Mesodermal cell (in vitro differentiated cells): ENCODE data around the gene TNFSF12.

Experiments used
- H3K27ac ChIP-seq: 2 replicates; pipeline ENCODE4 v1.7.0; 2013; ENCODE audit warnings: mild to moderate bottlenecking, low read depth, low read length, moderate library complexity; ENCODE audit not compliant: severe bottlenecking
- H3K36me3 ChIP-seq: 2 replicates; pipeline ENCODE4 v1.7.1; 2013; ENCODE audit warnings: mild to moderate bottlenecking, low read length, moderate library complexity; ENCODE audit not compliant: control insufficient read depth, insufficient read depth
- H3K4me1 ChIP-seq: one replicate; pipeline ENCODE4 v1.7.1; 2013; ENCODE audit warnings: mild to moderate bottlenecking, low read length; ENCODE audit not compliant: insufficient read depth, control insufficient read depth, poor library complexity, severe bottlenecking
- H3K4me3 ChIP-seq: 2 replicates; pipeline ENCODE4 v1.7.0; 2013; ENCODE audit warnings: low read length, control low read depth, mild to moderate bottlenecking; ENCODE audit not compliant: insufficient read depth, poor library complexity, severe bottlenecking; ENCODE audit errors: extremely low read depth
- H3K9me3 ChIP-seq: 2 replicates; pipeline ENCODE4 v1.7.1; 2013; ENCODE audit warnings: mild to moderate bottlenecking, low read length, moderate library complexity; ENCODE audit not compliant: control insufficient read depth
- WGBS, 2 experiments: methylation state at CpG; one replicate each; pipeline ENCODE4 v1.1.5; 2013; ENCODE audit warnings: missing lambda C conversion rate in 2 of 2; ENCODE audit not compliant: insufficient coverage in 2 of 2; 5-methylcytosine and 5-hydroxymethylcytosine counted together

Gene TNFSF12

DNA sequence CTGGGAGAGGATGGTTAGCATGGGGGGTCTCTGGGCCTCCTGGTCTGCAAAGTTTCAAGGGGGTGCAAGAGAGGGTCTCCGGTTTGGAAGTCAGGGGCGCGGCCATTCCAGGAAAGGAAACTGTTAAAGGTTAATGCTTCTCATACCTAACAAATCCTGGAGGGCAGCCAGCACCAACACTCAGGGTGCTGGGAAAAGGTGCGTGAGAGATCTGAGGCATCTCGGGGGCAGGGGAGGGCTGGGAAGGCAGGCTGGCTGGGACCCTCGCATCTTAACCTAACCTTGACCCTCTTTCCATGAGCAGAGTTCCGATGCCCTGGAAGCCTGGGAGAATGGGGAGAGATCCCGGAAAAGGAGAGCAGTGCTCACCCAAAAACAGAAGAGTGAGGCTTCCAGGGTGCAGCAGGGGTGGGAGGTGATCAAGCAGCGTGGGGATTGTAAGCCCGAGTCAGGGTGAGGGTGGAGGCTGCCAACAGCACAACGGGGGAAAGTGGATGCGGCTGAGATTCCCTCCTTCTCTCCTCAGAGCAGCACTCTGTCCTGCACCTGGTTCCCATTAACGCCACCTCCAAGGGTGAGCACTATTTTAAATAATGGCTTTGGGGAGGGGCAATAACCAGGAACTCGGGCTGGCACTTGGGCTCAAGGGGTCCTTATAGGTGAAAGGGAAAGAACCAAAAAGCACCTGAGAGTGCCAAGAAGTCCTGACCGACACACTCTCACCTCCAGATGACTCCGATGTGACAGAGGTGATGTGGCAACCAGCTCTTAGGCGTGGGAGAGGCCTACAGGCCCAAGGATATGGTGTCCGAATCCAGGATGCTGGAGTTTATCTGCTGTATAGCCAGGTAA, 10.7 kb downstream of the TNFSF12 start:
- 87 to 97% methylated on average over 15 to 17 of the region's 18 CpGs for WGBS, 2 experiments
- Histone ChIP-seq H3K4me3 (no peak overlapping the region), H3K9me3 (no peaks in the 10 kb centered on the region), H3K36me3 (peaks cover 19% of the 10 kb centered on the region), H3K4me1 (peaks cover 24% of the 10 kb centered on the region), H3K27ac (no peak overlapping the region)

DNA sequence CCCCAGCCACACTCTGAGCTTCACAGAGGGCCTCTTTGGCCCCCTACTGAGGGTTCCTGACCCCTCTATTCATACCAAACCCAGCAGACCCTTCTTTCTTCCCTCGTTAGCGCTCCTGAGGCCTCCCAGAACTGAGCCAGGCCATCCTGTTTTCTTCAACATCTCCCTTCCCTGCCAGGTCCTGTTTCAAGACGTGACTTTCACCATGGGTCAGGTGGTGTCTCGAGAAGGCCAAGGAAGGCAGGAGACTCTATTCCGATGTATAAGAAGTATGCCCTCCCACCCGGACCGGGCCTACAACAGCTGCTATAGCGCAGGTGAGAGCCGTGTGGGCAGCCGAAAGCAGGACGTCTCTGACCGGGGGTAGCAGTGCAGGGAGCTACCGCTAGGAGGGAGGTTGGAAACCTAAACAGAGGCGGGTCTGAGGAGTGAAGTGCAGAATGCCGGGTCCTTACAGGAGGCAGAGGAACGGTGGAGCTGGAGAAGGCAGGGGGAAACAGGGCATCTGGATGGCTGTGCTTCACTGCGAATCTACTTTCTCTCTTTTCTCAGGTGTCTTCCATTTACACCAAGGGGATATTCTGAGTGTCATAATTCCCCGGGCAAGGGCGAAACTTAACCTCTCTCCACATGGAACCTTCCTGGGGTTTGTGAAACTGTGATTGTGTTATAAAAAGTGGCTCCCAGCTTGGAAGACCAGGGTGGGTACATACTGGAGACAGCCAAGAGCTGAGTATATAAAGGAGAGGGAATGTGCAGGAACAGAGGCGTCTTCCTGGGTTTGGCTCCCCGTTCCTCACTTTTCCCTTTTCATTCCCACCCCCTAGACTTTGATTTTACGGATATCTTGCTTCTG, 11.5 kb downstream of the TNFSF12 start:
- peaks cover 27% of the 10 kb centered on the region for H3K36me3 ChIP-seq
- 25 to 40% methylated on average over 11 to 16 of the region's 22 CpGs for WGBS, 2 experiments
- peak overlapping the region; percentile 78 for H3K27ac ChIP-seq
- H3K4me3 ChIP-seq, result peak overlapping the region; percentile 97
- H3K9me3 ChIP-seq, result no peaks in the 10 kb centered on the region
- peaks cover 24% of the 10 kb centered on the region for H3K4me1 ChIP-seq

DNA sequence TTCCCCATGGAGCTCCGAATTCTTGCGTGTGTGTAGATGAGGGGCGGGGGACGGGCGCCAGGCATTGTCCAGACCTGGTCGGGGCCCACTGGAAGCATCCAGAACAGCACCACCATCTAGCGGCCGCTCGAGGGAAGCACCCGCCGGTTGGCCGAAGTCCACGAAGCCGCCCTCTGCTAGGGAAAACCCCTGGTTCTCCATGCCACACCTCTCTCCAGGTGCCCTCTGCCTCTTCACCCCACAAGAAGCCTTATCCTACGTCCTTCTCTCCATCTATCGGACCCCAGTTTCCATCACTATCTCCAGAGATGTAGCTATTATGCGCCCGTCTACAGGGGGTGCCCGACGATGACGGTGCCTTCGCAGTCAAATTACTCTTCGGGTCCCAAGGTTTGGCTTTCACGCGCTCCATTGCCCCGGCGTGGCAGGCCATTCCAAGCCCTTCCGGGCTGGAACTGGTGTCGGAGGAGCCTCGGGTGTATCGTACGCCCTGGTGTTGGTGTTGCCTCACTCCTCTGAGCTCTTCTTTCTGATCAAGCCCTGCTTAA, 12.2 kb downstream of the TNFSF12 start:
- H3K36me3 ChIP-seq, result peaks cover 34% of the 10 kb centered on the region
- peaks cover 25% of the 10 kb centered on the region for H3K4me1 ChIP-seq
- WGBS, 2 experiments, result 0% methylated on average over 19 to 24 of the region's 32 CpGs
- H3K9me3 ChIP-seq, result no peaks in the 10 kb centered on the region
- peak overlapping the region; percentile 81 for H3K27ac ChIP-seq
- peak overlapping the region; percentile 97 for H3K4me3 ChIP-seq

DNA sequence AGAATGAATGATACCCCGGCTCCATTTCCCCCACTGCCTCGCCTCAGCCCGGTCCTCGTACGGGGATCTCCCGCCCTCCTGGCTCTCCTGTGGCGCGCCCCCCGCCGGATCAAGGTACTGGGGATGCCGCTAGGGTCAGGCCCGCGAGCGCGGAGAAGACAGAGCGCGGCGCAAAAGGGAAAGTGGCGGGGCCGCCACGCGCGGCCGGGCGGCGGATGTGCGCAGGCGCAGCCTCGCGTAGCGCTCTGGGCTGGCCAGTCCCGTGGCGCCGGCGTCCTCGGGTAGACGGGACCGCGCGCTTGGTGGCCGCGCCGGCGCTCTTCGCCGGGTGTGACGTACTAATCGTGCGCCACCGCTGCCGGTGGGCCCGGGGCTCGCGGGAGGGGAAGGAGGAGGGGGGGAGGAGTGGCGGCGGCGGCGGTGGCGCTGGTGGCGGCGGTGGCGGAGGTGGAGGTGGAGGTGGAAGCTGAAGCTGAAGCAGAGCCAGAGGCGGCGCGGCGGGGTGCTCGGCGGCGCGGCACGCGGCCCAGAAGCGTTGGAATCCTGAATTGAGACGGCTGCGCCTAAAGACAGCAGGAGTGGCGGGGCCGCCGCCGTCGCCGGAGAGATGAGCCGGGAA, 12.8 kb downstream of the TNFSF12 start, which contains the start of gene SENP3:
Gene SENP3, plus strand, starts transcription at position 331 of the 619 bp plus-strand sequence. CDS start 1,158 bp downstream, outside the sequence.
- no peaks in the 10 kb centered on the region for H3K9me3 ChIP-seq
- H3K36me3 ChIP-seq, result peaks cover 40% of the 10 kb centered on the region
- peaks cover 31% of the 10 kb centered on the region for H3K4me1 ChIP-seq
- WGBS, 2 experiments, result 0% methylated on average over 36 to 74 of the region's 82 CpGs
- H3K27ac ChIP-seq, result peak within 1 kb of the TSS; percentile 81
- peak within 1 kb of the TSS; percentile 97 for H3K4me3 ChIP-seq

DNA sequence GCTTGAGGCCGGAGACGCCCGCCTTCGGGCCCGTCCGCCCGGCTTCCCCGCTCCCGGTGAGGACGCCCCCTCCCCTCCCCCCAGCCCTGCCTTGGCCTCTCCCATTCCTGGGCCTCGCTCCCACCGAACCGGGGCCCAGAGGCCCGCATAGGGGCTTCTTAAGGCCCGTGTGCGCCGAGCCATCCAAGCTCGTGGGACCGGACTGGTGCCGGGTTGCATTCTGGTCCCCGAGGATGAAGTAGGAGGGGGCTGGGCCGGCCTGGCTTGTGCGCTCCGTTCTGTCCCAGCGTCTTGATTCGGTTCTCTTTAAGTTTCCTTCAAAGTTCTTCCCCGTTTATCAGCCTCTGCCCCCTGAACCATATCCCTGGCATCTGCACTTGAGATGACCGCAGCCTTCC, 13.3 kb downstream of the TNFSF12 start:
- peaks cover 45% of the 10 kb centered on the region for H3K36me3 ChIP-seq
- 1 to 2% methylated on average over 17 to 24 of the region's 28 CpGs for WGBS, 2 experiments
- H3K4me3 ChIP-seq, result peak overlapping the region; percentile 97
- H3K27ac ChIP-seq, result peak overlapping the region; percentile 66
- H3K9me3 ChIP-seq, result no peaks in the 10 kb centered on the region
- H3K4me1 ChIP-seq, result peaks cover 30% of the 10 kb centered on the region

DNA sequence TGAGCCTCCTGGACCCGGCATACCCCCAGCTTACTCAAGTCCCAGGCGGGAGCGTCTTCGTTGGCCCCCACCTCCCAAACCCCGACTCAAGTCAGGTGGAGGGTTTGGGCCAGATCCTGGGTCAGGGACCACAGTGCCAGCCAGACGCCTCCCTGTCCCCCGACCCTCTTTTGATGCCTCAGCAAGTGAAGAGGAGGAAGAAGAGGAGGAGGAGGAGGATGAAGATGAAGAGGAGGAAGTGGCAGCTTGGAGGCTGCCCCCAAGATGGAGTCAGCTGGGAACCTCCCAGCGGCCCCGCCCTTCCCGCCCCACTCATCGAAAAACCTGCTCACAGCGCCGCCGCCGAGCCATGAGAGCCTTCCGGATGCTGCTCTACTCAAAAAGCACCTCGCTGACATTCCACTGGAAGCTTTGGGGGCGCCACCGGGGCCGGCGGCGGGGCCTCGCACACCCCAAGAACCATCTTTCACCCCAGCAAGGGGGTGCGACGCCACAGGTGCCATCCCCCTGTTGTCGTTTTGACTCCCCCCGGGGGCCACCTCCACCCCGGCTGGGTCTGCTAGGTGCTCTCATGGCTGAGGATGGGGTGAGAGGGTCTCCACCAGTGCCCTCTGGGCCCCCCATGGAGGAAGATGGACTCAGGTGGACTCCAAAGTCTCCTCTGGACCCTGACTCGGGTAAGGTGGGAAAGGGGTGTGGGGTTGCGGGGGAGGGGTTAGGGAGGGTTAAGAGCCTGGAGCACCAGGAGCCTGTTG, 14.4 kb downstream of the TNFSF12 start:
- H3K9me3 ChIP-seq, result no peaks in the 10 kb centered on the region
- H3K27ac ChIP-seq, result no peak overlapping the region
- 96% methylated on average over 27 to 28 of the region's 30 CpGs for WGBS, 2 experiments
- H3K4me1 ChIP-seq, result peaks cover 22% of the 10 kb centered on the region
- H3K36me3 ChIP-seq, result peaks cover 51% of the 10 kb centered on the region
- peak overlapping the region; percentile 97 for H3K4me3 ChIP-seq

DNA sequence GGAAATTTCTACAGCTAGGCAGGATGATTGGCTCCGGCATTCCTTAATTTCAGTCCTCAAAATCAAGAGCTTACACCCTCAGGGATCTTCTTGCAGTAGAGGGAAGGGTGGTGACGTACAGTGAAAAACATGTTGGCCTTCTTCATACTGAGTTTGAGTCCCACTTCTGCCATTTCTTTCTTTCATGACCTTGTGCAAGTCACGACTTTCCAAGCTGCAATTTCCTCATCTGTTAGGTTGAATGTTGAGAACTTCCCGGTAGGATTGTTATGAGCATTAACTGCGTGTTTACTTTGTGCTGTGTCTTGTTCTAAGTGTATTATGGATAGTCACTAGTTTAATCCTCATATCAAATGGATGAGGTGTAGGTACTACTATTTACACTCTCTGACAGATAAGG, 20.7 kb downstream of the TNFSF12 start:
- peaks cover 77% of the 10 kb centered on the region for H3K36me3 ChIP-seq
- no peak overlapping the region for H3K4me3 ChIP-seq
- WGBS, 2 experiments, result 80% methylated on average over 1 of the region's 5 CpGs; no CpG with 5 or more reads in 1 of the 2 experiments
- H3K27ac ChIP-seq, result no peak overlapping the region
- H3K4me1 ChIP-seq, result peaks cover 14% of the 10 kb centered on the region
- no peaks in the 10 kb centered on the region for H3K9me3 ChIP-seq

DNA sequence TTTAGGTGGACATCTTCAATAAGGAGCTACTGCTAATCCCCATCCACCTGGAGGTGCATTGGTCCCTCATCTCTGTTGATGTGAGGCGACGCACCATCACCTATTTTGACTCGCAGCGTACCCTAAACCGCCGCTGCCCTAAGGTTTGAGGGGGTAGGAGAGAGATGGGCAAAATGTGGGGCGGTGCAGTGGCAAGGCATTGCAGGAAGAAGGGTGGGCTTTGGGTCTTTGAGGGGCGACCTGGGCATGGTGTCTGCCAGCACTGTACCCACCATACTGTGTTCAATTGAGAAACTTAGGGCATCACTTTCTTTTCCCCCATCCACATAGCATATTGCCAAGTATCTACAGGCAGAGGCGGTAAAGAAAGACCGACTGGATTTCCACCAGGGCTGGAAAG, 21.5 kb downstream of the TNFSF12 start:
- Histone ChIP-seq H3K4me1 (peaks cover 22% of the 10 kb centered on the region), H3K27ac (no peak overlapping the region), H3K36me3 (peaks cover 77% of the 10 kb centered on the region), H3K9me3 (no peaks in the 10 kb centered on the region), H3K4me3 (no peak overlapping the region)
- 94 to 99% methylated on average over 2 to 8 of the region's 10 CpGs for WGBS, 2 experiments

DNA sequence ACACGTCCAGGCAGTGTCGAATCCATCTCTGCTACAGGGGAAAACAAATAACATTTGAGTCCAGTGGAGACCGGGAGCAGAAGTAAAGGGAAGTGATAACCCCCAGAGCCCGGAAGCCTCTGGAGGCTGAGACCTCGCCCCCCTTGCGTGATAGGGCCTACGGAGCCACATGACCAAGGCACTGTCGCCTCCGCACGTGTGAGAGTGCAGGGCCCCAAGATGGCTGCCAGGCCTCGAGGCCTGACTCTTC, 23.4 kb downstream of the TNFSF12 start:
- Histone ChIP-seq H3K9me3 (no peaks in the 10 kb centered on the region), H3K4me3 (peak overlapping the region; percentile 49), H3K4me1 (peaks cover 26% of the 10 kb centered on the region), H3K36me3 (peaks cover 77% of the 10 kb centered on the region), H3K27ac (peak overlapping the region; percentile 89)
- WGBS, 2 experiments, result 0 to 1% methylated on average over 9 to 11 of the region's 11 CpGs
